Cardiac muscle cell (in vitro differentiated cells and primary cell): ENCODE data around the gene KRT32. TPM values are rescaled to one million over a fixed set of nuclear protein-coding genes. Genes with fewer than 3 reads are reported as not detected.
A peak's percentile ranks its signal among the peaks of the same experiment; 100 is the strongest.

Experiments used
- DNase-seq, 2 donors: peaks; one replicate each; pipeline versions ENCODE4 v3.0.0 to v3.0.0-alpha.2; 2010 to 2017; ENCODE audit warnings: low read depth in 1 of 2, low spot score in 1 of 2
- H3K27ac ChIP-seq: fragments of 200-600 bp; sonication (generic); 2 replicates; pipeline ENCODE4 v1.5.1; 2016
- H3K27me3 ChIP-seq: fragments of 200-600 bp; sonication (generic); 2 replicates; pipeline ENCODE4 v1.6.0; 2016; ENCODE audit warnings: control low read depth
- H3K36me3 ChIP-seq: fragments of 200-600 bp; sonication (generic); 2 replicates; pipeline ENCODE4 v1.5.1; 2016; ENCODE audit warnings: control low read depth
- H3K4me1 ChIP-seq: fragments of 200-600 bp; sonication (generic); 2 replicates; pipeline ENCODE4 v1.8.1; 2017; ENCODE audit warnings: low read depth, mild to moderate bottlenecking, mixed run types
- H3K4me3 ChIP-seq: fragments of 200-600 bp; sonication (generic); 2 replicates; pipeline ENCODE4 v1.5.1; 2016; ENCODE audit warnings: mild to moderate bottlenecking
- H3K9me3 ChIP-seq: fragments of 200-600 bp; sonication (generic); 2 replicates; pipeline ENCODE4 v1.5.1; 2017; ENCODE audit warnings: low read depth, mild to moderate bottlenecking, control low read depth
- polyA plus RNA-seq: library from polyadenylated mRNA; unstranded; fragments of >200 nt; fragmentation: Nextera tagmentation; extraction: Ambion mirVana; gene quantifications from 2 replicates; pipeline ENCODE4 v1.2.1, GENCODE V29; 2016
- total RNA-seq: library from RNA; depleted of rRNA; stranded (reverse); fragments of >200 nt; gene quantifications from 2 replicates; pipeline ENCODE4 v1.2.3, GENCODE V29; 2016
- TF ChIP-seq, protein P1 (sequence below): IDR thresholded peaks from 2 replicates; pipeline ENCODE4 v1.5.1; 2012; ENCODE audit warnings: low read depth, mild to moderate bottlenecking, low read length

The KRT32 gene
- total and polyA plus RNA-seq, 2 experiments from 2014 or later = not detected

GRCh38 chr17:41498276-41498675 lies 31.1 kb upstream of the KRT32 start:
- TF ChIP-seq, protein P1, sequence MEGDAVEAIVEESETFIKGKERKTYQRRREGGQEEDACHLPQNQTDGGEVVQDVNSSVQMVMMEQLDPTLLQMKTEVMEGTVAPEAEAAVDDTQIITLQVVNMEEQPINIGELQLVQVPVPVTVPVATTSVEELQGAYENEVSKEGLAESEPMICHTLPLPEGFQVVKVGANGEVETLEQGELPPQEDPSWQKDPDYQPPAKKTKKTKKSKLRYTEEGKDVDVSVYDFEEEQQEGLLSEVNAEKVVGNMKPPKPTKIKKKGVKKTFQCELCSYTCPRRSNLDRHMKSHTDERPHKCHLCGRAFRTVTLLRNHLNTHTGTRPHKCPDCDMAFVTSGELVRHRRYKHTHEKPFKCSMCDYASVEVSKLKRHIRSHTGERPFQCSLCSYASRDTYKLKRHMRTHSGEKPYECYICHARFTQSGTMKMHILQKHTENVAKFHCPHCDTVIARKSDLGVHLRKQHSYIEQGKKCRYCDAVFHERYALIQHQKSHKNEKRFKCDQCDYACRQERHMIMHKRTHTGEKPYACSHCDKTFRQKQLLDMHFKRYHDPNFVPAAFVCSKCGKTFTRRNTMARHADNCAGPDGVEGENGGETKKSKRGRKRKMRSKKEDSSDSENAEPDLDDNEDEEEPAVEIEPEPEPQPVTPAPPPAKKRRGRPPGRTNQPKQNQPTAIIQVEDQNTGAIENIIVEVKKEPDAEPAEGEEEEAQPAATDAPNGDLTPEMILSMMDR = no peak
- DNase-seq = no peak
- H3K4me3 ChIP-seq = no peak overlapping the region
- H3K27ac ChIP-seq = no peak overlapping the region
- H3K9me3 ChIP-seq = no peaks in the 10 kb centered on the region
- no peaks in the 10 kb centered on the region for H3K36me3 ChIP-seq
- H3K4me1 ChIP-seq = no peaks in the 10 kb centered on the region
- H3K27me3 ChIP-seq = no peaks in the 10 kb centered on the region

DNA sequence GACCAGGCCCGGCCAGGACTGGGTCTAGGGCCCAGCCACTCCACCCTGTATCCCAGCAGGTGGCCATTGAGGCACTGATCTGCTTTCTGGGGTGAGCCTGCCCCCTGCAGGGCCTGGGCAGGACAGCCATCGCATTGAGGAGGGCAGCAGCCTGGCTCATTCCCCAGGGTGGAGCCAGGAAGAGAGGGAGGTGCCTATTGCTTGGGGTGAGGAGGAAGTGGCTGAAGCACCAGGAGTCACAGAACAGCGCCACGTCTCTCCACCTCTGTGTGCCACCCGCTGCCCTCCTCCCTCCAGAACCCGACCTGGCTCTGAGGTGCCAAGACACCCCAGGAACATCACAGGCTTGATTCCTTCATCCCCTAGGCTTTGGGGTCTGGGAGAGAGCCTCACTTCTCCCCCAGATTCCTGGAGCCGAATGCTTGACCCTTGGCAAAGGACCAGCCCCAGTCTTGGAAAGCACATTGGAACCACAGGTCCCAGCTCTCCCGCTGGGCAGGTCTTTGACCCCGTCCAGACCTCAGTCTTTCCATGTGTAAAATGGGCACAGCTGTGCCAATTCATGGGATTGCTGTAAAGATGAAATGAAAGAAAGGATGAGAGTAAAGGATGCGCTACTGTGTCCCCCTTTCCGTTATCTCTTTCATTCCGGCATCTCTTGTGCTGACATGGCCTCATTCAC lies 29.8 kb upstream of the KRT32 start:
- Histone ChIP-seq H3K4me1 (no peaks in the 10 kb centered on the region), H3K4me3 (no peak overlapping the region), H3K36me3 (no peaks in the 10 kb centered on the region), H3K27ac (no peak overlapping the region), H3K9me3 (no peaks in the 10 kb centered on the region), H3K27me3 (no peaks in the 10 kb centered on the region)
- DNase-seq = peak; percentile 61 to 93
- TF ChIP-seq, protein P1 = peak; percentile 92

- DNase-seq = no peak
- TF ChIP-seq, protein P1 = no peak
Measured at GRCh38 chr17:41494524-41494923, 27.3 kb upstream of the KRT32 start.

GRCh38 chr17:41492771-41493170 lies 25.6 kb upstream of the KRT32 start:
- Histone ChIP-seq H3K4me3 (no peak overlapping the region), H3K27me3 (peaks cover 7% of the 10 kb centered on the region), H3K27ac (no peak overlapping the region), H3K9me3 (no peaks in the 10 kb centered on the region), H3K4me1 (no peaks in the 10 kb centered on the region), H3K36me3 (no peaks in the 10 kb centered on the region)
- TF ChIP-seq, protein P1 = no peak
- DNase-seq = peak; percentile 33 to 81

More at GRCh38 chr17:41494524-41494923, 27.3 kb upstream of the KRT32 start:
- no peak overlapping the region for H3K27ac ChIP-seq
- peaks cover 7% of the 10 kb centered on the region for H3K27me3 ChIP-seq
- H3K4me3 ChIP-seq = no peak overlapping the region
- H3K36me3 ChIP-seq = no peaks in the 10 kb centered on the region
- no peaks in the 10 kb centered on the region for H3K9me3 ChIP-seq
- no peaks in the 10 kb centered on the region for H3K4me1 ChIP-seq

GRCh38 chr17:41492351-41492750 lies 25.2 kb upstream of the KRT32 start:
- TF ChIP-seq, protein P1 = no peak
- Histone ChIP-seq H3K36me3 (no peaks in the 10 kb centered on the region), H3K4me1 (no peaks in the 10 kb centered on the region)

More at GRCh38 chr17:41492351-41492750, 25.2 kb upstream of the KRT32 start:
- DNase-seq = peak in 1 of 2 donors; percentile 58
- H3K27me3 ChIP-seq = peaks cover 7% of the 10 kb centered on the region
- H3K9me3 ChIP-seq = no peaks in the 10 kb centered on the region
- no peak overlapping the region for H3K27ac ChIP-seq
- H3K4me3 ChIP-seq = no peak overlapping the region
